Loucy (cell line): Measurements from ENCODE around the gene ADRB2.

Experiments
- CTCF ChIP-seq: fragments of 200-600 bp; sonication (generic); conservative IDR thresholded peaks from 2 replicates; pipeline ENCODE4 v1.5.1; 2014; ENCODE audit warnings: mild to moderate bottlenecking, antibody characterized with exemption, low read length
- EZH2phosphoT487 ChIP-seq: fragments of 200-600 bp; IDR thresholded peaks from 2 replicates; pipeline ENCODE4 v1.6.1; 2018; ENCODE audit warnings: antibody characterized with exemption, mild to moderate bottlenecking, moderate library complexity, borderline replicate concordance

GRCh38 chr5:148794729-148795561 lies 31.5 kb upstream of the ADRB2 start:
- TF ChIP-seq EZH2phosphoT487 (no peak), CTCF (no peak)
